Thyroid gland (tissue), 4 donors: ENCODE data around the gene DHPS. TPM values are rescaled to one million over a fixed set of nuclear protein-coding genes. Genes with fewer than 3 reads are reported as not detected.
A peak's percentile ranks its signal among the peaks of the same experiment; 100 is the strongest.

Source experiments
- DNase-seq, 2 donors: peaks; one replicate each; pipeline ENCODE4 v3.0.0-alpha.2; 2019
- H3K27ac ChIP-seq, 3 donors: fragments of 200-600 bp; sonication (generic); 1 replicate in 2 of 3; 2 replicates in 1 of 3; pipeline ENCODE4 v1.5.1; 2016 to 2019; ENCODE audit warnings: mild to moderate bottlenecking in 1 of 3, moderate library complexity in 1 of 3
- H3K27me3 ChIP-seq: fragments of 200-600 bp; sonication (generic); one replicate; pipeline ENCODE4 v1.5.1; 2019
- H3K36me3 ChIP-seq, 2 donors: fragments of 200-600 bp; sonication (generic); one replicate each; pipeline ENCODE4 v1.5.1; 2016 to 2019
- H3K4me1 ChIP-seq, 2 donors: fragments of 200-600 bp; sonication (generic); one replicate each; pipeline ENCODE4 v1.5.1; 2017 to 2019
- H3K4me3 ChIP-seq, 3 donors: fragments of 200-600 bp; sonication (generic); replicated peaks in 1 of 3; 1 replicate in 2 of 3; 2 replicates in 1 of 3; pipeline ENCODE4 v1.5.1; 2016; ENCODE audit warnings: mild to moderate bottlenecking in 1 of 3
- H3K9me3 ChIP-seq: fragments of 200-600 bp; sonication (generic); one replicate; pipeline ENCODE4 v1.5.1; 2017
- CTCF ChIP-seq, 6 experiments: fragments of 200-600 bp in 3 of 6; fragments of 450-650 bp in 3 of 6; sonication (generic) in 3 of 6; IDR thresholded peaks; one replicate each; pipeline ENCODE4 v1.5.1; 2016 to 2019; ENCODE audit warnings: antibody characterized with exemption in 6 of 6, mild to moderate bottlenecking in 2 of 6, inconsistent platforms in 1 of 6, moderate library complexity in 1 of 6
- POLR2A ChIP-seq, 2 donors: fragments of 450-650 bp; IDR thresholded peaks; one replicate each; pipeline ENCODE4 v1.6.1; 2017; ENCODE audit warnings: antibody characterized with exemption in 2 of 2, mild to moderate bottlenecking in 2 of 2, moderate library complexity in 1 of 2
- WGBS, 2 donors: methylation state at CpG; one replicate each; pipeline ENCODE4 v1.1.5; 2017; 5-methylcytosine and 5-hydroxymethylcytosine counted together
- intact Hi-C: fragments of 100-400 bp; cut with DNase I; formaldehyde crosslinking; loops from one replicate; pipeline ENCODE4 v1.15.1; 2023
- total RNA-seq, 4 donors: library from RNA; depleted of rRNA; stranded (reverse); fragments of >200 nt; gene quantifications; one replicate each; pipeline ENCODE4 v1.2.3, GENCODE V29; 2016

The DHPS gene
- total RNA-seq, 4 donors from 2014 or later, result 105 to 122 (median 115) TPM

GRCh38 chr19:12675399-12675798 lies 6.3 kb downstream of the DHPS start:
- Histone ChIP-seq H3K9me3 (no peaks in the 10 kb centered on the region), H3K4me3 (no peak overlapping the region), H3K27me3 (no peaks in the 10 kb centered on the region), H3K27ac (no peak overlapping the region), H3K4me1 (peaks cover 4 to 7% of the 10 kb centered on the region in 2 donors), H3K36me3 (peaks cover 52 to 69% of the 10 kb centered on the region in 2 donors)
- WGBS, 2 donors, result 95 to 96% methylated on average over 7 to 10 of the region's 10 CpGs
- TF ChIP-seq POLR2A (IDR thresholded peaks at IDR 0.05), result no peak
- TF ChIP-seq CTCF (IDR thresholded peaks at IDR 0.05), result no peak
- intact Hi-C loops, result loop anchor here (2.0 to 10.0 kb wide), 2 partner anchors 113 to 169 kb away; no protein-coding TSS in a partner anchor
- DNase-seq, result no peak

- Histone ChIP-seq H3K9me3 (no peaks in the 10 kb centered on the region), H3K4me1 (peaks cover 16 to 18% of the 10 kb centered on the region in 2 donors), H3K36me3 (peaks cover 32 to 48% of the 10 kb centered on the region in 2 donors), H3K27me3 (no peaks in the 10 kb centered on the region), H3K4me3 (no peak overlapping the region), H3K27ac (no peak overlapping the region)
- TF ChIP-seq CTCF (IDR thresholded peaks at IDR 0.05), result no peak
- no peak for TF ChIP-seq POLR2A (IDR thresholded peaks at IDR 0.05)
- 92% methylated on average over 7 to 10 of the region's 10 CpGs for WGBS, 2 donors
- DNase-seq, result no peak
- intact Hi-C loops, result loop anchor here (10.0 kb wide), 1 partner anchor 172 kb away; no protein-coding TSS in a partner anchor
Measured at GRCh38 chr19:12672744-12673143, 8.9 kb downstream of the DHPS start.

- Histone ChIP-seq H3K9me3 (no peaks in the 10 kb centered on the region), H3K4me1 (peaks cover 21 to 34% of the 10 kb centered on the region in 2 donors), H3K36me3 (peaks cover 24 to 27% of the 10 kb centered on the region in 2 donors), H3K27me3 (no peaks in the 10 kb centered on the region), H3K27ac (peak overlapping the region in 1 of 3 donors; percentile 95), H3K4me3 (peak overlapping the region; percentile 55 to 61 (median 61))
- WGBS, 2 donors, result 37 to 58% methylated on average over 17 to 26 of the region's 26 CpGs
- intact Hi-C loops, result loop anchor here (10.0 kb wide), 1 partner anchor 174 kb away; no protein-coding TSS in a partner anchor
- peak in 1 of 2 donors; percentile 7 for DNase-seq
- TF ChIP-seq POLR2A (IDR thresholded peaks at IDR 0.05), result no peak
- TF ChIP-seq CTCF (IDR thresholded peaks at IDR 0.05), result no peak
Measured at GRCh38 chr19:12670159-12670928, 11.3 kb downstream of the DHPS start.

- H3K27me3 ChIP-seq, result no peaks in the 10 kb centered on the region
- H3K36me3 ChIP-seq, result peaks cover 17 to 19% of the 10 kb centered on the region in 2 donors
- WGBS, 2 donors, result 0 to 1% methylated on average over 31 to 39 of the region's 64 CpGs
- DNase-seq, result peak; percentile 77 to 81
- H3K4me1 ChIP-seq, result peaks cover 21 to 34% of the 10 kb centered on the region in 2 donors
- H3K9me3 ChIP-seq, result no peaks in the 10 kb centered on the region
- peak overlapping the region; percentile 89 to 98 (median 95) for H3K27ac ChIP-seq
- no peak for TF ChIP-seq CTCF (IDR thresholded peaks at IDR 0.05)
- peak in 1 of 2 donors; percentile 50 for TF ChIP-seq POLR2A (IDR thresholded peaks at IDR 0.05)
- intact Hi-C loops, result loop anchor here (10.0 kb wide), 1 partner anchor 175 kb away; no protein-coding TSS in a partner anchor
- H3K4me3 ChIP-seq, result peak overlapping the region; percentile 55 to 61 (median 61)
Measured at GRCh38 chr19:12669270-12670158, 12.2 kb downstream of the DHPS start.
